HEK293 (cell line): ENCODE results near the gene AURKAIP1.

Experiments
- CTCF ChIA-PET: fragments of 350-600 bp; formaldehyde crosslinking; extraction: SDS; loops from one replicate; lab custom pipeline; 2021; ENCODE audit warnings: antibody characterized with exemption; lab: Yijun Ruan, JAX
- POLR2A ChIA-PET: fragments of 300-600 bp; formaldehyde crosslinking; extraction: SDS; loops from one replicate; lab custom pipeline; 2020; ENCODE audit warnings: antibody characterized with exemption, inconsistent platforms; lab: Yijun Ruan, JAX
- H3K27ac ChIP-seq: fragments of 200-500 bp; sonication (Bioruptor generic); 2 replicates; pipeline ENCODE4 v1.5.1; 2014; ENCODE audit warnings: low read depth, low read length, control low read depth, inconsistent platforms; ENCODE audit errors: extremely low read depth
- H3K36me3 ChIP-seq, 2 experiments: fragments of 200-500 bp in 1 of 2; sonication (Bioruptor generic) in 1 of 2; 1 replicate in 1 of 2; 2 replicates in 1 of 2; pipeline ENCODE4 v1.5.1; 2014 to 2017; ENCODE audit warnings: inconsistent platforms in 2 of 2, low read length in 2 of 2; ENCODE audit not compliant: control insufficient read depth in 2 of 2, insufficient read depth in 1 of 2
- H3K4me1 ChIP-seq: fragments of 200-500 bp; sonication (Bioruptor generic); 2 replicates; pipeline ENCODE4 v1.5.1; 2014; ENCODE audit warnings: mild to moderate bottlenecking, low read length, inconsistent platforms; ENCODE audit not compliant: control insufficient read depth, insufficient read depth
- H3K4me3 ChIP-seq: 2 replicates; pipeline ENCODE4 v1.5.1; 2011; ENCODE audit warnings: low read depth, mild to moderate bottlenecking, control low read depth, low read length, moderate library complexity
- H3K9me3 ChIP-seq: fragments of 200-500 bp; sonication (Bioruptor generic); 2 replicates; pipeline ENCODE4 v1.5.1; 2014; ENCODE audit warnings: low read depth, low read length, inconsistent platforms; ENCODE audit not compliant: control insufficient read depth, insufficient read depth
- BCL11A ChIP-seq: fragments of 450-650 bp; formaldehyde crosslinking; IDR thresholded peaks from 2 replicates; pipeline ENCODE4 v1.5.1; 2016; ENCODE audit warnings: low read depth, missing biosample characterization, missing genetic modification characterization
- EGR2 ChIP-seq: fragments of 450-650 bp; formaldehyde crosslinking; IDR thresholded peaks from 2 replicates; pipeline ENCODE4 v1.5.1; 2016; ENCODE audit warnings: low read depth, missing biosample characterization, missing genetic modification characterization
- GLI2 ChIP-seq: fragments of 450-650 bp; formaldehyde crosslinking; IDR thresholded peaks from 2 replicates; pipeline ENCODE4; 2017; ENCODE audit warnings: missing biosample characterization, missing genetic modification characterization, low read depth, borderline replicate concordance
- KLF9 ChIP-seq: fragments of 450-650 bp; formaldehyde crosslinking; IDR thresholded peaks from 2 replicates; pipeline ENCODE4 v1.5.1; 2016; ENCODE audit warnings: missing biosample characterization, missing genetic modification characterization, low read depth
- OVOL3 ChIP-seq: fragments of 450-650 bp; formaldehyde crosslinking; IDR thresholded peaks from 2 replicates; pipeline ENCODE4 v1.5.1; 2016; ENCODE audit warnings: missing biosample characterization, missing genetic modification characterization
- SP2 ChIP-seq: fragments of 450-650 bp; formaldehyde crosslinking; IDR thresholded peaks from 2 replicates; pipeline ENCODE4 v1.5.1; 2016; ENCODE audit warnings: missing biosample characterization, missing genetic modification characterization
- ZBTB8A ChIP-seq: fragments of 450-650 bp; formaldehyde crosslinking; IDR thresholded peaks from 2 replicates; pipeline ENCODE4 v1.5.1; 2016; ENCODE audit warnings: missing biosample characterization, missing genetic modification characterization
- ZNF114 ChIP-seq: fragments of 450-650 bp; formaldehyde crosslinking; IDR thresholded peaks from 2 replicates; pipeline ENCODE4 v1.5.0; 2017; ENCODE audit warnings: missing biosample characterization, missing genetic modification characterization
- ZNF121 ChIP-seq: fragments of 450-650 bp; formaldehyde crosslinking; IDR thresholded peaks from 2 replicates; pipeline ENCODE4 v1.5.1; 2016; ENCODE audit warnings: missing biosample characterization, missing genetic modification characterization
- ZNF2 ChIP-seq: fragments of 450-650 bp; formaldehyde crosslinking; IDR thresholded peaks from 2 replicates; pipeline ENCODE4 v1.5.1; 2016; ENCODE audit warnings: missing biosample characterization, missing genetic modification characterization
- ZNF292 ChIP-seq: fragments of 450-650 bp; formaldehyde crosslinking; IDR thresholded peaks from 2 replicates; pipeline ENCODE4 v1.5.1; 2016; ENCODE audit warnings: low read depth, missing biosample characterization, missing genetic modification characterization, borderline replicate concordance
- ZNF335 ChIP-seq: fragments of 450-650 bp; formaldehyde crosslinking; conservative IDR thresholded peaks from 2 replicates; pipeline ENCODE4 v1.5.1; 2016; ENCODE audit warnings: missing biosample characterization, missing genetic modification characterization
- ZNF37A ChIP-seq: fragments of 450-650 bp; IDR thresholded peaks from 2 replicates; pipeline ENCODE4 v1.5.1; 2018; ENCODE audit warnings: missing biosample characterization, missing genetic modification characterization
- ZNF394 ChIP-seq: fragments of 450-650 bp; formaldehyde crosslinking; IDR thresholded peaks from 2 replicates; pipeline ENCODE4 v1.5.1; 2016; ENCODE audit warnings: missing biosample characterization, missing genetic modification characterization, mild to moderate bottlenecking, moderate library complexity, borderline replicate concordance
- ZNF513 ChIP-seq: fragments of 450-650 bp; IDR thresholded peaks from 2 replicates; pipeline ENCODE4 v1.5.1; 2018; ENCODE audit warnings: missing biosample characterization, missing genetic modification characterization
- ZNF544 ChIP-seq: fragments of 450-650 bp; formaldehyde crosslinking; IDR thresholded peaks from 2 replicates; pipeline ENCODE4 v1.5.0; 2017; ENCODE audit warnings: missing biosample characterization, missing genetic modification characterization
- ZNF596 ChIP-seq: fragments of 450-650 bp; IDR thresholded peaks from 2 replicates; pipeline ENCODE4 v1.5.0; 2018; ENCODE audit warnings: missing biosample characterization, mild to moderate bottlenecking, missing genetic modification characterization, moderate library complexity
- ZNF624 ChIP-seq: fragments of 450-650 bp; formaldehyde crosslinking; IDR thresholded peaks from 2 replicates; pipeline ENCODE4 v1.5.1; 2017; ENCODE audit warnings: missing biosample characterization, missing genetic modification characterization
- ZNF664 ChIP-seq: fragments of 450-650 bp; formaldehyde crosslinking; IDR thresholded peaks from 2 replicates; pipeline ENCODE4 v1.5.1; 2016; ENCODE audit warnings: missing biosample characterization, missing genetic modification characterization
- ZNF785 ChIP-seq: fragments of 450-650 bp; formaldehyde crosslinking; IDR thresholded peaks from 2 replicates; pipeline ENCODE4 v1.5.1; 2016; ENCODE audit warnings: missing biosample characterization, missing genetic modification characterization
- ZSCAN30 ChIP-seq: fragments of 450-650 bp; IDR thresholded peaks from 2 replicates; pipeline ENCODE4 v1.5.1; 2018; ENCODE audit warnings: missing biosample characterization, mild to moderate bottlenecking, missing genetic modification characterization, moderate library complexity
- TF ChIP-seq, protein P1 (sequence below): fragments of 450-650 bp; formaldehyde crosslinking; IDR thresholded peaks from 2 replicates; pipeline ENCODE4 v1.5.1; 2016; ENCODE audit warnings: missing biosample characterization, missing genetic modification characterization

Gene AURKAIP1

GRCh38 chr1:1422465-1423244 is 47.6 kb upstream of the AURKAIP1 start:
- no peak overlapping the region for H3K27ac ChIP-seq
- no peak overlapping the region for H3K4me3 ChIP-seq
- H3K36me3 ChIP-seq = no peaks in the 10 kb centered on the region
- ChIA-PET POLR2A (no interaction called here), CTCF (interaction anchor here (0.7 kb wide), 1 partner anchor 50 kb away, joined by 3 read pairs; no protein-coding TSS in a partner anchor)
- TF ChIP-seq EGR2 (tag by site-specific recombination) (no peak), ZNF37A (no peak), GLI2 (no peak), ZNF513 (tag by site-specific recombination) (no peak), ZNF2 (no peak), ZSCAN30 (tag by site-specific recombination) (no peak), KLF9 (tag by site-specific recombination) (peak; percentile 37; the same call in 1 of the 2 replicates), ZNF664 (tag by site-specific recombination) (no peak), ZNF121 (tag by site-specific recombination) (no peak), ZNF335 (0 out of 2 replicates have a peak, but pooled peaks have one; percentile 13), ZNF292 (tag by site-specific recombination) (no peak), ZNF114 (tag by site-specific recombination) (no peak), ZNF624 (tag by site-specific recombination) (no peak)
- H3K9me3 ChIP-seq = no peaks in the 10 kb centered on the region
- H3K4me1 ChIP-seq = no peaks in the 10 kb centered on the region

DNA sequence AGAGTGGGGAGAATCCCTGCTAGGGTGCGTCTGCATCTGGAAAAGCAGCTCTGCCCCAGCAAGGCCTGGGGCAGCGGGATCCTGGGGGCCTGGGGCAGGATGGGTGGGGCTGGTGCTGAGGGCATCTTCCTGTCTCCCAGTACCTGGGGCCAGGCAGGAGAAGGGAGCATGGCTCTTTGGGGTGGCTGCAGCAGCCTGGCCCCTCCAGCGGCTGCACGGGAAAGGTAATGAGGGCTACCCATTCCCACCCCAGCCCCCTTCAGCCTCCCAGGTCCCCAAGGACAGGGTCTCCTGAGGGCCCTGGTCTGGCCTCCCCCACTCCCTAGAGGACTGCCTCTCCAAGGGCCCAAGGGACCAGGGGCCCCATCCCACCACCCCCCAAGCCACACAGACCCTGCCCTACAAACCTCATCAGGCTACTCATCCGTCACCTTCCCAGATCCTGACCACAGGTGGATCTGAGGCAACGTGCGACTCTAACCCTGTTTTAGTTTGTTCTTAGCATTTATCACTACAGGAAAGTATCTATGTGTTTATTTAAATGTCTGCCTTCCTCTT is 47.0 kb upstream of the AURKAIP1 start:
- H3K27ac ChIP-seq = no peak overlapping the region
- no peaks in the 10 kb centered on the region for H3K36me3 ChIP-seq
- H3K9me3 ChIP-seq = no peaks in the 10 kb centered on the region
- H3K4me1 ChIP-seq = no peaks in the 10 kb centered on the region
- POLR2A ChIA-PET = interaction anchor here (0.6 kb wide), 1 partner anchor 22 kb away, joined by 4 read pairs; no protein-coding TSS in a partner anchor
- no peak overlapping the region for H3K4me3 ChIP-seq
- TF ChIP-seq BCL11A (tag by site-specific recombination) = no peak
- TF ChIP-seq ZNF394 (tag by site-specific recombination) = no peak
- TF ChIP-seq ZNF785 = no peak
- TF ChIP-seq OVOL3 = no peak
- no peak for TF ChIP-seq ZBTB8A
- no peak for TF ChIP-seq ZNF544 (tag by site-specific recombination)
- no peak for TF ChIP-seq ZNF596 (tag by site-specific recombination)
- no peak for TF ChIP-seq ZNF664 (tag by site-specific recombination)
- TF ChIP-seq ZNF114 (tag by site-specific recombination) = no peak
- TF ChIP-seq SP2 (tag by site-specific recombination) = no peak
- TF ChIP-seq, protein P1, sequence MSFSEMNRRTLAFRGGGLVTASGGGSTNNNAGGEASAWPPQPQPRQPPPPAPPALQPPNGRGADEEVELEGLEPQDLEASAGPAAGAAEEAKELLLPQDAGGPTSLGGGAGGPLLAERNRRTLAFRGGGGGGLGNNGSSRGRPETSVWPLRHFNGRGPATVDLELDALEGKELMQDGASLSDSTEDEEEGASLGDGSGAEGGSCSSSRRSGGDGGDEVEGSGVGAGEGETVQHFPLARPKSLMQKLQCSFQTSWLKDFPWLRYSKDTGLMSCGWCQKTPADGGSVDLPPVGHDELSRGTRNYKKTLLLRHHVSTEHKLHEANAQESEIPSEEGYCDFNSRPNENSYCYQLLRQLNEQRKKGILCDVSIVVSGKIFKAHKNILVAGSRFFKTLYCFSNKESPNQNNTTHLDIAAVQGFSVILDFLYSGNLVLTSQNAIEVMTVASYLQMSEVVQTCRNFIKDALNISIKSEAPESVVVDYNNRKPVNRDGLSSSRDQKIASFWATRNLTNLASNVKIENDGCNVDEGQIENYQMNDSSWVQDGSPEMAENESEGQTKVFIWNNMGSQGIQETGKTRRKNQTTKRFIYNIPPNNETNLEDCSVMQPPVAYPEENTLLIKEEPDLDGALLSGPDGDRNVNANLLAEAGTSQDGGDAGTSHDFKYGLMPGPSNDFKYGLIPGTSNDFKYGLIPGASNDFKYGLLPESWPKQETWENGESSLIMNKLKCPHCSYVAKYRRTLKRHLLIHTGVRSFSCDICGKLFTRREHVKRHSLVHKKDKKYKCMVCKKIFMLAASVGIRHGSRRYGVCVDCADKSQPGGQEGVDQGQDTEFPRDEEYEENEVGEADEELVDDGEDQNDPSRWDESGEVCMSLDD (tag by site-specific recombination) = no peak
- CTCF ChIA-PET = interaction anchor here (0.7 kb wide), 1 partner anchor 50 kb away, joined by 3 read pairs; no protein-coding TSS in a partner anchor
